Adrenal gland (tissue), 12 donors: Measurements from ENCODE around the gene UBA7. TPM values are rescaled to one million over a fixed set of nuclear protein-coding genes. Genes with fewer than 3 reads are reported as not detected.
"Not testable (repeated sequence)": the region's sequence is repeated elsewhere in the genome, so short reads cannot be mapped to it uniquely, and the experiment has no call there.

ENCODE experiments used
- DNase-seq, 7 donors: peaks; one replicate each; pipeline ENCODE4 v3.0.0-alpha.2; 2019 to 2020
- H3K27ac ChIP-seq, 5 donors: fragments of 200-600 bp; sonication (generic) in 4 of 5; 1 replicate in 3 of 5; 2 replicates in 2 of 5; pipeline versions ENCODE4 v1.5.1 to v1.8.0; 2016 to 2020; ENCODE audit warnings: mild to moderate bottlenecking in 1 of 5
- H3K27me3 ChIP-seq: fragments of 200-600 bp; 2 replicates; pipeline ENCODE4 v1.8.0; 2021
- H3K36me3 ChIP-seq, 2 donors: fragments of 200-600 bp; replicated peaks in 1 of 2; 1 replicate in 1 of 2; 2 replicates in 1 of 2; pipeline versions ENCODE4 v1.5.1 to v1.8.0; 2018 to 2022
- H3K4me1 ChIP-seq, 2 donors: fragments of 200-600 bp; replicated peaks in 1 of 2; 1 replicate in 1 of 2; 2 replicates in 1 of 2; pipeline versions ENCODE4 v1.5.1 to v1.8.0; 2018 to 2021
- H3K4me3 ChIP-seq, 4 donors: fragments of 200-600 bp; sonication (generic) in 3 of 4; one replicate each; pipeline ENCODE4 v1.5.1; 2016 to 2018
- H3K9me3 ChIP-seq, 3 donors: fragments of 200-600 bp; sonication (generic) in 1 of 3; replicated peaks in 1 of 3; 1 replicate in 2 of 3; 2 replicates in 1 of 3; pipeline versions ENCODE4 v1.5.1 to v1.8.0; 2016 to 2021
- POLR2A ChIP-seq, 2 donors: fragments of 450-650 bp; IDR thresholded peaks; one replicate each; pipeline ENCODE4 v1.6.1; 2017; ENCODE audit warnings: antibody characterized with exemption in 2 of 2, mild to moderate bottlenecking in 2 of 2, moderate library complexity in 1 of 2
- WGBS, 4 donors: extraction: QIAGEN DNeasy Blood & Tissue Kit in 2 of 4; methylation state at CpG; one replicate each; pipeline versions ENCODE4 v1.1.5 to v1.1.7; 2013 to 2017; 5-methylcytosine and 5-hydroxymethylcytosine counted together
- intact Hi-C, 2 donors: fragments of 100-400 bp; cut with DNase I; formaldehyde crosslinking; loops; one replicate each; pipeline versions ENCODE4 v1.14.1 to v1.15.0; 2022 to 2023
- polyA plus RNA-seq, 3 donors: library from polyadenylated mRNA; stranded (reverse); fragments of 200-250 nt in 2 of 3; fragments of 350-450 nt in 1 of 3; fragmentation: Illumina TruSeq in 1 of 3; extraction: RNeasy Lipid Tissue Mini Kit (QIAGEN cat#74804) in 1 of 3; gene quantifications; one replicate each; pipeline ENCODE4 v1.2.3, GENCODE V29; 2013 to 2014
- total RNA-seq, 9 donors: library from RNA; depleted of rRNA in 4 of 9; stranded (reverse); fragments of >200 nt in 4 of 9; fragments of 120-200 nt in 1 of 9; fragmentation: NEBNext Ultra II Directional in 1 of 9; extraction: Animal tissue kit (Norgen Biotek cat#: 25700) in 1 of 9; gene quantifications; one replicate each; pipeline versions ENCODE4 v1.1.0 to v1.2.4, GENCODE V29; 2013 to 2023
- TF ChIP-seq, protein P1 (sequence below), 6 experiments: fragments of 450-650 bp in 4 of 6; fragments of 200-600 bp in 2 of 6; sonication (generic) in 1 of 6; IDR thresholded peaks; 1 replicate in 5 of 6; 2 replicates in 1 of 6; pipeline versions ENCODE4 v1.5.1 to v1.8.0; 2016 to 2021; ENCODE audit warnings: antibody characterized with exemption in 6 of 6, mild to moderate bottlenecking in 2 of 6, moderate library complexity in 1 of 6
- donor health status: healthy with polysubstance abuse.
- donor health status: Bipolar disorder and iron deficiency.
- donor health status: DM: yes; HTN: yes; CAD: no.
- donor health status: DM: no; HTN: no; CAD: no.
- donor health status: DM: no; HTN: no; CAD: no.
- donor health status: DM: yes; HTN: yes; CAD: no.

Gene UBA7
- total and polyA plus RNA-seq, 12 donors: 17.5 to 232 (median 60.0) TPM

DNA sequence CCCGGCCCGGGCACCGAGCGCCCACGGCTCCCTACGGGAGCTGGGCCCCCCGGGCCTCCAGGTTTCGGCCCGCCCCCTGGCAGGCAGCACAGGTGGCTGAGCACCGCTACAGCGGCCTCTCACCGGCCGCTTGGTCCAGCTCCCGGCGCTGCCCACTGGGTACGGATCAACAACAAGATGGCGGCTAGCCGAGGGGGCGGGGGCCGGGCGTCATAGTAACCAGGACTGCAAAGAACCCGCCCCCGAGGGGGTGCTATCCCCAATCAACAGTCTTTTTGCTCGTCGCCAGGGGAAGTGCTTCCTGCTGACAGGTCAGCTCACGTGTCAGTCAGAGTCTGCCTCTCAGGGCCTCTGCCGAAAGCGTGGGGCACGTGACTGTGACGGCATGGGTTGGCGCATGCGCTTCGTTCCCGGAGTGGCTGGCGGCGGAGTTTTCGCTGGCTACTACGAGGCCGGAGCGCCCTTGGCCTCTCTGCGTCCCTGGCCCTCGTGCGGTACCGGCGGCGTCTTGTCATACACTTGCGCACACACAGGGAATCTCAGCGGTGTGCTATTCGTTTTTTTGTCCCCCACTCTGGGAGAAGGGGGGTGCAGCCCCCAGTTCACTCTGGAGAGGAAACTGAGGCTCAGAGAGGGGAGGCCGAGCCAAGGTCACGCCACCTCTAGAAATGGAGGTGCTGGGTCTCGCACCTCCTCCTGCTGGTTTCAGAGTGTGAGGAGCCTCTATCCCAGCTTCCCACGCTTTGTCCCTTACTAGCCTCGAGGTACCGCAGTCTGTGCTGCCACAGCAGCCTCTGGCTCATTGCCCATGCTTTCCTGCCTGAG is 27.2 kb downstream of the UBA7 start, which contains the start of gene IP6K1:
TSS of gene IP6K1 (minus strand) at position 186 of the 825 bp plus-strand sequence. CDS start 38,502 bp downstream, outside the sequence.
- WGBS, 4 donors: 2 to 13% (median 6%) methylated on average over 8 to 55 of the region's 55 CpGs
- Histone ChIP-seq H3K4me1 (peaks cover 3 to 24% of the 10 kb centered on the region in 2 donors), H3K4me3 (peak within 1 kb of the TSS; percentile 53 to 99 (median 86)), H3K9me3 (no peaks in the 10 kb centered on the region), H3K27ac (peak within 1 kb of the TSS; percentile 81 to 94 (median 93)), H3K27me3 (no peaks in the 10 kb centered on the region), H3K36me3 (peaks cover 0 to 4% of the 10 kb centered on the region in 2 donors)
- intact Hi-C loops: no loop called here
- TF ChIP-seq, protein P1, sequence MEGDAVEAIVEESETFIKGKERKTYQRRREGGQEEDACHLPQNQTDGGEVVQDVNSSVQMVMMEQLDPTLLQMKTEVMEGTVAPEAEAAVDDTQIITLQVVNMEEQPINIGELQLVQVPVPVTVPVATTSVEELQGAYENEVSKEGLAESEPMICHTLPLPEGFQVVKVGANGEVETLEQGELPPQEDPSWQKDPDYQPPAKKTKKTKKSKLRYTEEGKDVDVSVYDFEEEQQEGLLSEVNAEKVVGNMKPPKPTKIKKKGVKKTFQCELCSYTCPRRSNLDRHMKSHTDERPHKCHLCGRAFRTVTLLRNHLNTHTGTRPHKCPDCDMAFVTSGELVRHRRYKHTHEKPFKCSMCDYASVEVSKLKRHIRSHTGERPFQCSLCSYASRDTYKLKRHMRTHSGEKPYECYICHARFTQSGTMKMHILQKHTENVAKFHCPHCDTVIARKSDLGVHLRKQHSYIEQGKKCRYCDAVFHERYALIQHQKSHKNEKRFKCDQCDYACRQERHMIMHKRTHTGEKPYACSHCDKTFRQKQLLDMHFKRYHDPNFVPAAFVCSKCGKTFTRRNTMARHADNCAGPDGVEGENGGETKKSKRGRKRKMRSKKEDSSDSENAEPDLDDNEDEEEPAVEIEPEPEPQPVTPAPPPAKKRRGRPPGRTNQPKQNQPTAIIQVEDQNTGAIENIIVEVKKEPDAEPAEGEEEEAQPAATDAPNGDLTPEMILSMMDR (IDR thresholded peaks at IDR 0.05): peak in 2 of 6 experiments; percentile 15 to 16
- TF ChIP-seq POLR2A (IDR thresholded peaks at IDR 0.05): peak; percentile 65 to 85
- DNase-seq: peak; percentile 100

DNA sequence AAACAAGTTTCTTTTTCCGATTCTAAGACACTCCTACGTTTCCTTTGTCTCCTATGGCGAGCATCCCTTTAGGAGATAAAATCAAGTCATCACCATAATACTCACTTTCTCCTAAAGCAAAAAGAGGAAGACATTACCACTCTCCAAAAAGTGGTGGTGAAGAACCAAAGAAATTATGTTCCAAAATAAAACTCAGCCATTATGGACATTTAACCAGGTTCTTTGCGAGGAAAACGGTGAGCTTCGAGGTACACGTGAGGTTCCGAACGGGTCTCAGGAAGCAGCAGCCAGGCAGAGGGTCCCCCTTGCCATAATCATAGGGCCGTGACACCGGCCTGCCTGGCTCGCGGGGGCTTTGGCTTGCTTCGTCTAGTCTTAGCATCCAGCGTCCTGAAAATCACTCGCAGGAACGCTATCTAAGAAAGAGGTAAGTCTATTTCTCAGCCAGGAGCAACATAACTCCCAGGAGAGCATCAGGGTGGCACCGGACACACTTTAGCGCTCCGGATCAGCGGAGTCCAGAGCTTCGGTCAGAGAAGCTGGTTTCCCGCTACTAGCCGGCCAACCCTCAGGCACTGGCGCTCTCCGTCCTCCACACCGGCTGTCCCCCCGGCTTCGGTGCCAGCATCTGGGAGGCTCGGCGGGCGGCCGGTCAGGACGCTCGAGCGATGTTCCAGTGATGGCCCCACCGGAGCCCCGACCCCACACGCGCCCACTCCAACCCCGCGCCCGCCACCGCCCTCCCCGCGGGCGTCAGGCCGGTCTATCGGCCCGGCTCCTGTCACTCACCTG is 28.0 kb downstream of the UBA7 start:
- Histone ChIP-seq H3K36me3 (peaks cover 0 to 10% of the 10 kb centered on the region in 2 donors), H3K4me1 (peaks cover 3 to 29% of the 10 kb centered on the region in 2 donors), H3K4me3 (peak overlapping the region; percentile 53 to 99 (median 86)), H3K27ac (peak overlapping the region; percentile 81 to 94 (median 93)), H3K9me3 (no peaks in the 10 kb centered on the region), H3K27me3 (no peaks in the 10 kb centered on the region)
- WGBS, 4 donors: 2 to 11% (median 4%) methylated on average over 9 to 50 of the region's 50 CpGs
- intact Hi-C loops: no loop called here
- DNase-seq: peak in 6 of 7 donors; percentile 48 to 71 (median 56)
- TF ChIP-seq, protein P1 (IDR thresholded peaks at IDR 0.05): no peak
- no peak for TF ChIP-seq POLR2A (IDR thresholded peaks at IDR 0.05)

DNA sequence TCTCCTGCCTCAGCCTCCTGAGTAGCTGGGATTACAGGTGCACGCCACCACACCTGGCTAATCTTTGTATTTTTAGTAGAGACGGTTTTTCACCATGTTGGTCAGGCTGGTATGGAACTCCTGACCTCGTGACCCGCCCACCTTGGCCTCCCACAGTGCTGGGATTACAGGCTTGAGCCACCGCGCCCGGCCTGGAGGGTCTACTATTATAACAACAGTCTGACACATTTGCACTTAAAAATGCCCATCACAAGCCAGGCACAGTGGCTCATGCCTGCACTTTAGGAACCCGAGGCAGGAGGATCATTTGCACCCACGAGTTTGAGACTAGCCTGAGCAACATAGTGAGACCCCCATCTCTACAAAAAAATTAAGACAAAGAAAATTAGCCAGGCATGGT is 31.5 kb downstream of the UBA7 start:
- peaks cover 0 to 14% of the 10 kb centered on the region in 2 donors for H3K36me3 ChIP-seq
- 94 to 98% (median 97%) methylated on average over 9 of the region's 9 CpGs for whole genome bisulfite sequencing, 4 donors
- H3K27ac ChIP-seq, H3K27me3 ChIP-seq, H3K4me3 ChIP-seq, intact Hi-C loops, H3K9me3 ChIP-seq: not testable (repeated sequence)
- DNase-seq: peak in 1 of 7 donors; percentile 12
- H3K4me1 ChIP-seq: peaks cover 3 to 34% of the 10 kb centered on the region in 2 donors

DNA sequence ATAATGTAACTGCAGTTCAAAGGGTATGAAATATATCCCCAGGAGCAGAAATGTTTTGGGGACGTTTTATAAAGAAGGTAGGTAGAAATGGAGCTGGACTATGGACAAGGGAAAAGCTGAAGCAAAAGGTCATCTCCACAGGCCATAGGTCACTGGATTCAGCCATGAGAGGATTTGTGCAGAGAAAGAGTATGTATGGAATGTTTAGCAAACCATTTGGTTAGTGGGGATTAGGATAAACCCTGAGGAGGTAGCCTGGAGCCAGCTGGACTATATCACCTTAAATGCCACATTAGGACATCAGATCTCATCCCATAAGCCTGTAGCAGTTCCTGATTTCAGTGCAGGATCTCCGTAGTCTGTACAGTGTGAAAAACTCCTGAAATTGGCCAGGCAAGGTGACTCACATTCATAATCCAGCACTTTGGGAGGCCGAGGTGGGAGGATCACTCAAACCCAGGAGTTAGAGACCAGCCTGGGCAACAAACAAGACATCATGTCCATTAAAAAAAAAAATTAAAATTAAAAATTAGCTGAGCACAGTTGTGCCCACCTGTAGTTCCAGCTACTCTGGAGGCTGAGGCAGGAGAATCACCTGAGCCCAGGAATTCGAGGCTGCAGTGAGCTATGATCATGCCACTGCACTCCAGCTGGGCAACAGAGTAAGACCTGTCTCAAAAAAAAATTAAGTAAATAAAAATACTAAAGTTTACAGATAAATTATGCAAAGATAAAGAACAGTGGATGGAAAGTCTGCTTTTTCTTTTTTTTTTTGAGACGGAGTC is 32.1 kb downstream of the UBA7 start:
- no peaks in the 10 kb centered on the region for H3K9me3 ChIP-seq
- peaks cover 0 to 29% of the 10 kb centered on the region in 2 donors for H3K4me1 ChIP-seq
- H3K4me3 ChIP-seq: no peak overlapping the region
- peak in 1 of 7 donors; percentile 2 for DNase-seq
- no peak overlapping the region for H3K27ac ChIP-seq
- TF ChIP-seq, protein P1 (IDR thresholded peaks at IDR 0.05): no peak
- TF ChIP-seq POLR2A (IDR thresholded peaks at IDR 0.05): no peak
- WGBS, 4 donors: 80 to 93% (median 85%) methylated on average over 4 to 5 of the region's 5 CpGs
- no peaks in the 10 kb centered on the region for H3K27me3 ChIP-seq
- intact Hi-C loops: no loop called here
- H3K36me3 ChIP-seq: peaks cover 0 to 14% of the 10 kb centered on the region in 2 donors

DNA sequence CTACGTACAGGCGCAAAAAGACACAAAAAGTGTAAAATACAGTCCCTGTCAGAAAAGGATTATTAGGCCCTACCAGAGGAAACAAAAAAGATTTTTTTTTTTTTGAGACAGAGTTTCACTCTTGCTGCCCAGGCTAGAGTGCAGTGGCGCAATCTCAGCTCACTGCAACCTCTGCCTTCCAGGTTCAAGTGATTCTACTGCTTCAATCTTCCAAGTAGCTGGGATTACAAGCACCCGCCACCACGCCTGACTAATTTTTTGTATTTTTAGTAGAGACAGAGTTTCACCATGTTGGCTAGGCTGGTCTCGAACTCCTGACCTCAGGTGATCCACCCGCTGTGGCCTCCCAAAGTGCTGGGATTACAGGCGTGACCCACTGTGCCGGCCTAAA is 32.8 kb downstream of the UBA7 start:
- WGBS, 4 donors: 84 to 92% (median 87%) methylated on average over 9 of the region's 9 CpGs
- intact Hi-C loops, DNase-seq, H3K27me3 ChIP-seq, H3K9me3 ChIP-seq, H3K4me3 ChIP-seq, H3K27ac ChIP-seq: not testable (repeated sequence)
- Histone ChIP-seq H3K4me1 (peaks cover 0 to 31% of the 10 kb centered on the region in 2 donors), H3K36me3 (peaks cover 0 to 14% of the 10 kb centered on the region in 2 donors)
